Aorta (tissue), 5 donors: ENCODE measurements around the gene NDFIP1. TPM values are rescaled to one million over a fixed set of nuclear protein-coding genes. Genes with fewer than 3 reads are reported as not detected.
A peak's percentile ranks its signal among the peaks of the same experiment; 100 is the strongest.
"Not testable (repeated sequence)": the region's sequence is repeated elsewhere in the genome, so short reads cannot be mapped to it uniquely, and the experiment has no call there.

Experiments used
- ATAC-seq: fragments of 200-7000 bp; cut with Tn5 transposase; one replicate; pipeline ENCODE4 v1.9.1; 2022; ENCODE audit warnings: moderate library complexity; ENCODE audit not compliant: low FRiP score
- DNase-seq, 2 donors: peaks; one replicate each; pipeline ENCODE4 v3.0.0-alpha.2; 2020
- H3K27ac ChIP-seq, 2 donors: one replicate each; pipeline ENCODE4 v1.5.1; 2013; ENCODE audit warnings: low read length in 2 of 2, mild to moderate bottlenecking in 2 of 2, moderate library complexity in 2 of 2, control low read depth in 1 of 2, inconsistent platforms in 1 of 2, low read depth in 1 of 2
- H3K27me3 ChIP-seq, 2 donors: one replicate each; pipeline ENCODE4 v1.6.1; 2013; ENCODE audit warnings: control low read depth in 1 of 2, low read length in 1 of 2, mild to moderate bottlenecking in 1 of 2, moderate library complexity in 1 of 2; ENCODE audit not compliant: insufficient read depth in 2 of 2, control insufficient read depth in 1 of 2
- H3K36me3 ChIP-seq, 2 donors: one replicate each; pipeline ENCODE4 v1.6.1; 2013; ENCODE audit warnings: control low read depth in 1 of 2, low read length in 1 of 2, mild to moderate bottlenecking in 1 of 2; ENCODE audit not compliant: insufficient read depth in 2 of 2, control insufficient read depth in 1 of 2
- H3K4me1 ChIP-seq, 2 donors: one replicate each; pipeline ENCODE4 v1.6.1; 2013; ENCODE audit warnings: low read length in 2 of 2, control low read depth in 1 of 2, mild to moderate bottlenecking in 1 of 2, moderate library complexity in 1 of 2; ENCODE audit not compliant: insufficient read depth in 2 of 2, control insufficient read depth in 1 of 2
- H3K4me3 ChIP-seq, 2 donors: one replicate each; pipeline ENCODE4 v1.5.1; 2013; ENCODE audit warnings: low read length in 2 of 2, control low read depth in 1 of 2, mild to moderate bottlenecking in 1 of 2
- H3K9me3 ChIP-seq: one replicate; pipeline ENCODE4 v1.6.1; 2013; ENCODE audit warnings: mild to moderate bottlenecking, low read length; ENCODE audit not compliant: control insufficient read depth
- WGBS, 2 donors: extraction: QIAGEN DNeasy Blood & Tissue Kit; methylation state at CpG; one replicate each; pipeline ENCODE4 v1.1.7; 2013; 5-methylcytosine and 5-hydroxymethylcytosine counted together
- intact Hi-C, 2 donors: fragments of 100-400 bp; cut with DNase I; formaldehyde crosslinking; loops; one replicate each; pipeline versions ENCODE4 v1.14.2 to v1.15.0; 2022
- polyA plus RNA-seq, 2 donors: library from polyadenylated mRNA; stranded (reverse); fragments of 200-250 nt; gene quantifications; one replicate each; pipeline ENCODE4 v1.2.3, GENCODE V29; 2013
- total RNA-seq, 2 donors: library from RNA; stranded (reverse); fragmentation: NEBNext Ultra II Directional; extraction: Animal tissue kit (Norgen Biotek cat#: 25700); gene quantifications; one replicate each; pipeline ENCODE4 v1.2.1, GENCODE V29; 2021
- donor health status: healthy with polysubstance abuse.
- donor health status: Bipolar disorder and iron deficiency.
- donor health status: DM: no; HTN: no; CAD: no.
- donor health status: DM: no; HTN: no; CAD: no.
- donor health status: DM: yes; HTN: yes; CAD: no.

Gene NDFIP1
- total and polyA plus RNA-seq, 4 donors: 45.0 to 120 (median 78.6) TPM

DNA sequence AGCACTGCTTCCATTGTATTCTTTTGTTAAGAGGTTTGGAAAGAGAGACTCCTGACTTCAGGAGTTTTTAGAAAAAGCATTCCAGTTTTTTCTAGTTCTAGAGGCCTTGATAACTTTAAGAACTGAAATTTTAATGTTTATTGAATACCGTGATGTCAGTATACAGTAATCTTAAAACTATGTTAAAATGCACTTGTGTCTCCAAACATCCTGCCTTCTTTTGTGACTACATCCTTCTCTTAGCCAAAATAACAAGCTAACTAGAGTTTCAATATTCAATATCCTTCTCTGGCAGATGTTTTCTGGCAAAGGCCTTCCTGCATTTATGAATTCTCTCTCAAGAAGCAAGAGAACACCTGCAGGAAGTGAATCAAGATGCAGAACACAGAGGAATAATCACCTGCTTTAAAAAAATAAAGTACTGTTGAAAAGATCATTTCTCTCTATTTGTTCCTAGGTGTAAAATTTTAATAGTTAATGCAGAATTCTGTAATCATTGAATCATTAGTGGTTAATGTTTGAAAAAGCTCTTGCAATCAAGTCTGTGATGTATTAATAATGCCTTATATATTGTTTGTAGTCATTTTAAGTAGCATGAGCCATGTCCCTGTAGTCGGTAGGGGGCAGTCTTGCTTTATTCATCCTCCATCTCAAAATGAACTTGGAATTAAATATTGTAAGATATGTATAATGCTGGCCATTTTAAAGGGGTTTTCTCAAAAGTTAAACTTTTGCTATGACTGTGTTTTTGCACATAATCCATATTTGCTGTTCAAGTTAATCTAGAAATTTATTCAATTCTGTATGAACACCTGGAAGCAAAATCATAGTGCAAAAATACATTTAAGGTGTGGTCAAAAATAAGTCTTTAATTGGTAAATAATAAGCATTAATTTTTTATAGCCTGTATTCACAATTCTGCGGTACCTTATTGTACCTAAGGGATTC lies 43.1 kb downstream of the NDFIP1 start:
- Histone ChIP-seq H3K4me1 (no peaks in the 10 kb centered on the region), H3K9me3 (no peaks in the 10 kb centered on the region), H3K36me3 (peaks cover 0 to 7% of the 10 kb centered on the region in 2 donors), H3K4me3 (no peak overlapping the region), H3K27ac (no peak overlapping the region), H3K27me3 (no peaks in the 10 kb centered on the region)
- peak in 1 of 2 donors; percentile 52 for DNase-seq
- WGBS, 2 donors: 28 to 32% methylated on average over 3 of the region's 3 CpGs
- peak; percentile 76 for ATAC-seq
- intact Hi-C loops: loop anchor here (5.0 kb wide), 2 partner anchors 166 to 396 kb away; no protein-coding TSS in a partner anchor

DNA sequence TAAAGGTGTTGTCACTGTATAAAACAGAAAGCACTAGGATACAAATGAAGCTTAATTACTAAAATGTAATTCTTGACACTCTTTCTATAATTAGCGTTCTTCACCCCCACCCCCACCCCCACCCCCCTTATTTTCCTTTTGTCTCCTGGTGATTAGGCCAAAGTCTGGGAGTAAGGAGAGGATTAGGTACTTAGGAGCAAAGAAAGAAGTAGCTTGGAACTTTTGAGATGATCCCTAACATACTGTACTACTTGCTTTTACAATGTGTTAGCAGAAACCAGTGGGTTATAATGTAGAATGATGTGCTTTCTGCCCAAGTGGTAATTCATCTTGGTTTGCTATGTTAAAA lies 43.8 kb downstream of the NDFIP1 start:
- intact Hi-C loops: loop anchor here (5.0 kb wide), 2 partner anchors 165 to 395 kb away; no protein-coding TSS in a partner anchor
- Histone ChIP-seq H3K4me3 (no peak overlapping the region), H3K27ac (no peak overlapping the region), H3K9me3 (no peaks in the 10 kb centered on the region), H3K36me3 (peaks cover 0 to 3% of the 10 kb centered on the region in 2 donors), H3K27me3 (no peaks in the 10 kb centered on the region), H3K4me1 (no peaks in the 10 kb centered on the region)
- no peak for DNase-seq
- ATAC-seq: no peak
- 43 to 68% methylated on average over 1 of the region's 1 CpG for WGBS, 2 donors

DNA sequence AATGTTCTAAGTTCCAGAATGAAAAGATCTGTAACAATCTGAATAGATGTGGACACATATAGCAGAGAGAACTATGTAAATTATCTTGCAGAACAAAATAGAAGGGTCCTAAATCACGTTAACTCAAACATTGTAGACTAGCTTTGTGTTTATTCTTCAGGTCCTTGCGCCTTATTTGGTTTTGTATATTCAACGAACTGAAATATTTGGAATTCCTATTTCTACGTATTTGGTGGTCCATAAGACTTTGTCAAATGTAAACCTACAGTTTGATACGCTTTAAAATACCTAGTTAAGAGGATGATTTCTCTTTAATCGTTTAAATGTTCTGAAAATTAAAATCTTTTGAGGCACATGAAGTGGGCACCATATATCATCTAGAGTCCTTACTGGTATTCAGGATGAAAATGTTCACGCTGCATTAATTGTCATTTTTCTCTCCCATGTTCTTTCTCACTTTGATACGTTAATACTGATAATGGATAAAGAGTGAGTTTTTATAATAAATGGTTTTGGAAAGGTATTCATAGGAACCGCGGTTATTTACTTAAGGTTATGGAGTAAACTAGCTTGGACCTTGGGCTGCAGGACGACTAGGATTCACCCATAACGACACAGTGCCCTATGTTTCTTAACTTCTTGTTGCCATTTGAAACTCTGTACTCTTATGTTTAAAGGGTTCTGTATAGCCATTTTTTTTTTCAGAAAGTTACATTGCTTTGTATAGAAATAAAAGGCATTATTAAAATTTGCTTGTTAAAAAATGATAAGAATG lies 45.3 kb downstream of the NDFIP1 start:
- DNase-seq: no peak
- WGBS, 2 donors: 59 to 72% methylated on average over 12 of the region's 12 CpGs
- no peaks in the 10 kb centered on the region for H3K27me3 ChIP-seq
- peaks cover 0 to 3% of the 10 kb centered on the region in 2 donors for H3K36me3 ChIP-seq
- no peaks in the 10 kb centered on the region for H3K9me3 ChIP-seq
- no peak overlapping the region for H3K27ac ChIP-seq
- intact Hi-C loops: loop anchor here (5.0 kb wide), 2 partner anchors 163 to 393 kb away; no protein-coding TSS in a partner anchor
- peaks cover 0 to 4% of the 10 kb centered on the region in 2 donors for H3K4me1 ChIP-seq
- H3K4me3 ChIP-seq: no peak overlapping the region
- no peak for ATAC-seq

DNA sequence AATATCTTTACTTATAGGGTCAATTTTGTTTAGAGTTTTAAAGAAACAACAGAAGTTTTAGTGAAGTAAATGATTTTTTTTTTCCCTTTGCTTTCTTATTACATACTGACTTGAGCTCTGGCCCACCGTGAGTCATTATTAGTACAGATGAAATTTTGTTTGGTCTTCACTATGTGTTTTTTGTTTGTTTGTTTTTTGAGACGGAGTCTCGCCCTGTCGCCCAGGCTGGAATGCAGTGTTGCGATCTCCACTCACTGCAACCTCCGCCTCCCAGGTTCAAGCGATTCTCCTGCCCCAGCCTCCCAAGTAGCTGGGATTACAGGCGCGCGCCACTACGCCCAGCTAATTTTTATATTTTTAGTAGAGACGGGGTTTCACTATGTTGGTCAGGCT lies 45.9 kb downstream of the NDFIP1 start:
- not testable (repeated sequence) for H3K27me3 ChIP-seq, H3K4me3 ChIP-seq, H3K36me3 ChIP-seq, DNase-seq, H3K27ac ChIP-seq, ATAC-seq, H3K4me1 ChIP-seq, H3K9me3 ChIP-seq
- intact Hi-C loops: loop anchor here (5.0 kb wide), 2 partner anchors 163 to 393 kb away; no protein-coding TSS in a partner anchor
- WGBS, 2 donors: 95% methylated on average over 12 of the region's 12 CpGs

DNA sequence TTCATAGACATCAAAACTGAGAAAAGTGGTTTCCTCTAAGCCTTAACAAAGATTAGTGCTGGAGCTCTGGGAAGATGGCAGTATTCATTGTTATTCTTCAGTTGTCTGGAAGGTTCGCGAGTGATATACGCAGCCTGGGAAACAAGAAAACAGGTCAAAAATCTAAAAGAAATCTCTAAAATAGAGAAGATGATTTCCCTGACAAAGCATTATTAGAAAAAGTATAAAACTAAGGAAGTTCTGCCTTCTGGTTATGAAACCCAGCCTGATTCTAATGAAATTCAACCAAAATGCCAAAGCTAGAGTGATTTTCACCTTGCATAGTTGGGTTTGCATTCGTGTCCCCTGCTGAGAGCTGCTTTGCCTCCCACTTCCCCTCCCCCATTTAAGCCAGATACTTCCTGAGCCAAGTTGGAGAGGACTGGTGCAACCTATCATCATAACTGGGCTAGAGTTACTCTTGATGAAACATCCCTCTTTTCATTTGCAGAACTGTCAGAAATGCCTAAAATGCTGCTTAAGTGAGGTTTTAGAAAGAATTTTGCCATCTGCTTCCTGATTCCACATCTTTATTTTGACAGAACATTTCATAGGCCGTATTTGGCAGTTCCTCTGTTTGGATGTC lies 48.4 kb downstream of the NDFIP1 start:
- H3K36me3 ChIP-seq: no peaks in the 10 kb centered on the region
- H3K4me1 ChIP-seq: peaks cover 0 to 5% of the 10 kb centered on the region in 2 donors
- intact Hi-C loops: no loop called here
- no peak overlapping the region for H3K4me3 ChIP-seq
- H3K27ac ChIP-seq: no peak overlapping the region
- ATAC-seq (no peak), DNase-seq (no peak)
- 50 to 57% methylated on average over 5 of the region's 5 CpGs for WGBS, 2 donors
- H3K9me3 ChIP-seq: no peaks in the 10 kb centered on the region
- no peaks in the 10 kb centered on the region for H3K27me3 ChIP-seq

DNA sequence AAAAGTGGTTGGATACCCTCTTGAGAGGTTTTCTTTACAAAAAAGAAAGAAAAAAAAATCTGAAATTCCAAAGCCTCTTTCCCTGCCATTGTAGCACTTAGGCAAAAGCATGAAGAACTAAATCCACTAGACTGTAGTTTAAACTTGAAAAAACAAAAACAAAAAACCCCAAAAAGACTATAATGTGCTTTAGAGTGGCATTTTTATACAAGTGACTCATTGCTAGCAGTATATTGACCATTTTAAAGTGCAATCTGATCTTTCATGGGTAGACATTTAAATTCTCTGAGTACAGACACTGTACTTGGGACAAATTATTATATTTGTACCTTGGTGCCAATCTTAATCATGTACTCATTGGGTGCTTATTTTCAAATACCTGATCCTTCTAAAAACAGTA lies 50.8 kb downstream of the NDFIP1 start:
- DNase-seq: no peak
- Histone ChIP-seq H3K9me3 (no peaks in the 10 kb centered on the region), H3K4me1 (peaks cover 0 to 5% of the 10 kb centered on the region in 2 donors), H3K4me3 (no peak overlapping the region), H3K27me3 (no peaks in the 10 kb centered on the region), H3K27ac (no peak overlapping the region), H3K36me3 (no peaks in the 10 kb centered on the region)
- no peak for ATAC-seq
- intact Hi-C loops: no loop called here

DNA sequence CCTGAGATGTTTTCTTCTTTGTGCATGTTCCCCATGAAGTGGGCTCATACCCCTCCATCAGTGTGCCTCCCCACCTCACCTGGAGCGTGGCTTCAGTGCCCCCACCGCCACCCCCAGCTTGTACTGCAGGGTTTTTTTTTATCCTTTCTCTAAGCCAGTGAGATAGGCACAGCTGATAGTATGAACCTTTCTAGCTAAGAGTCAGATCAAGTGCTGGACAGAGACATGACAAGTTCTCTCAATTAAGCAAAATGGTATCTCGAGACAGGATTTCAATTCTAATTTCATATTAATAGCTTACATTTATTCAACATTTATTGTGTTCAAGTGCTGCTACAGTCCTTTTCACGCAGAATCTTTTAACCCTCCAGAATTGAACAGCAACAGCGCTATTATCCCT lies 55.7 kb downstream of the NDFIP1 start:
- H3K27ac ChIP-seq: no peak overlapping the region
- H3K9me3 ChIP-seq: no peaks in the 10 kb centered on the region
- ATAC-seq (no peak), DNase-seq (no peak)
- 88 to 90% methylated on average over 5 of the region's 5 CpGs for WGBS, 2 donors
- no peaks in the 10 kb centered on the region for H3K4me1 ChIP-seq
- intact Hi-C loops: no loop called here
- H3K36me3 ChIP-seq: no peaks in the 10 kb centered on the region
- H3K27me3 ChIP-seq: no peaks in the 10 kb centered on the region
- no peak overlapping the region for H3K4me3 ChIP-seq

DNA sequence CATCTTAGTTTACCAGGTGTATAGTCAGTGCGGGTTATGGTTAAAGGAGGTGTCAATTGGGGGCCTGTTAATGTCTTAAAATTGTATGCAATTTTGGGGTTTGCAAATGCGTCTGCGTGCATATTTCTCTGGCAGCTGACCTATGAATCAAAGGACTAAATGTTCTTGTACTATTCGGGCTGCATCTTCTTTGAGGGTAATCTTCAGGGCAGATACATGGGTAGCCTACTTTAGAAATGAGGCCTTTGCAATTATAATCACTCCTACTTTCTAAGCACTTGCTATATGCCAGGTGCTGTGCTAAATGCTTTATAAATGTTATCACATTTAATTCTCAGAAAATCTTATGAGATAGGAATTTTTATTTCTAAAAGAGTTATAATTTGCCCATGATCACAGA lies 58.2 kb downstream of the NDFIP1 start:
- WGBS, 2 donors: 94 to 96% methylated on average over 4 of the region's 4 CpGs
- no peak overlapping the region for H3K4me3 ChIP-seq

More for the DNA sequence above, 58.2 kb downstream of the NDFIP1 start:
- Histone ChIP-seq H3K9me3 (no peaks in the 10 kb centered on the region), H3K27me3 (no peaks in the 10 kb centered on the region), H3K4me1 (no peaks in the 10 kb centered on the region), H3K27ac (no peak overlapping the region), H3K36me3 (no peaks in the 10 kb centered on the region)
- ATAC-seq (no peak), DNase-seq (no peak)
- intact Hi-C loops: no loop called here
